K562 (cell line): ENCODE measurements around the gene CYSRT1. TPM values are rescaled to one million over a fixed set of nuclear protein-coding genes. Genes with fewer than 3 reads are reported as not detected.

Source experiments
- ASH1L ChIP-seq: fragments of 450-650 bp; IDR thresholded peaks from 2 replicates; pipeline ENCODE4 v1.6.1; 2018; ENCODE audit warnings: borderline replicate concordance, mild to moderate bottlenecking, low read depth; ENCODE audit not compliant: partially characterized antibody
- ATF2 ChIP-seq: sonication (generic); formaldehyde crosslinking; IDR thresholded peaks from 2 replicates; pipeline ENCODE4 v1.8.1; 2022; ENCODE audit warnings: missing genetic modification reagents
- BCLAF1 ChIP-seq, 2 experiments: fragments of 450-650 bp in 1 of 2; IDR thresholded peaks; 2 replicates each; pipeline ENCODE4 v1.6.1; 2011 to 2017; ENCODE audit warnings: low read depth in 2 of 2, antibody characterized with exemption in 1 of 2, borderline replicate concordance in 1 of 2, low read length in 1 of 2, mild to moderate bottlenecking in 1 of 2, mixed read lengths in 1 of 2; ENCODE audit not compliant: control insufficient read depth in 1 of 2
- BMI1 ChIP-seq: fragments of 150-350 bp; IDR thresholded peaks from 2 replicates; pipeline ENCODE4 v1.6.1; 2014; ENCODE audit warnings: low read length
- CBX3 ChIP-seq, 2 experiments: IDR thresholded peaks; 1 replicate in 1 of 2; 2 replicates in 1 of 2; pipeline ENCODE4 v1.6.1; 2012; ENCODE audit warnings: inconsistent platforms in 2 of 2, low read length in 2 of 2, borderline replicate concordance in 1 of 2, control low read depth in 1 of 2
- CBX8 ChIP-seq: fragments of 200-600 bp; sonication (generic); IDR thresholded peaks from 2 replicates; pipeline ENCODE4 v1.6.1; 2012; ENCODE audit warnings: borderline replicate concordance, mixed run types, low read depth, mild to moderate bottlenecking, moderate library complexity, mixed read lengths, low read length, control low read depth, inconsistent platforms; ENCODE audit not compliant: poor library complexity, severe bottlenecking; ENCODE audit errors: extremely low read depth
- EGR1 ChIP-seq: fragments of 450-650 bp; conservative IDR thresholded peaks from 2 replicates; pipeline ENCODE4 v1.6.1; 2017; ENCODE audit warnings: mild to moderate bottlenecking
- HMGXB4 ChIP-seq: sonication (generic); formaldehyde crosslinking; IDR thresholded peaks from 2 replicates; pipeline ENCODE4 v1.8.1; 2023; ENCODE audit warnings: mild to moderate bottlenecking, missing genetic modification reagents
- JUNB ChIP-seq: fragments of 450-650 bp; formaldehyde crosslinking; conservative IDR thresholded peaks from 2 replicates; pipeline ENCODE4 v1.4.0; 2020; ENCODE audit warnings: mild to moderate bottlenecking
- KDM4B ChIP-seq, 2 experiments: fragments of 450-650 bp in 1 of 2; sonication (generic) in 1 of 2; IDR thresholded peaks; 2 replicates each; pipeline ENCODE4 v1.6.1; 2016 to 2017; ENCODE audit warnings: borderline replicate concordance in 2 of 2, antibody characterized with exemption in 1 of 2, low read depth in 1 of 2, mild to moderate bottlenecking in 1 of 2
- MAFG ChIP-seq: fragments of 450-650 bp; conservative IDR thresholded peaks from 2 replicates; pipeline ENCODE4 v1.6.1; 2016; ENCODE audit warnings: missing genetic modification characterization, missing compliant biosample characterization
- NR0B1 ChIP-seq: fragments of 450-650 bp; IDR thresholded peaks from one replicate; pipeline ENCODE4 v1.6.1; 2018; ENCODE audit warnings: mild to moderate bottlenecking, moderate library complexity; ENCODE audit not compliant: partially characterized antibody
- RBM22 ChIP-seq: fragments of 200-400 bp; formaldehyde crosslinking; IDR thresholded peaks from 2 replicates; pipeline ENCODE4 v1.6.1; 2018; ENCODE audit warnings: low read length, low read depth; ENCODE audit not compliant: poor library complexity, severe bottlenecking
- ZFX ChIP-seq: sonication (generic); formaldehyde crosslinking; IDR thresholded peaks from 2 replicates; pipeline ENCODE4 v1.8.0; 2022; ENCODE audit warnings: mild to moderate bottlenecking, missing genetic modification reagents, moderate library complexity
- ZNF282 ChIP-seq: sonication (generic); formaldehyde crosslinking; IDR thresholded peaks from 2 replicates; pipeline ENCODE4 v1.8.1; 2023; ENCODE audit warnings: missing genetic modification reagents
- ZNF57 ChIP-seq: fragments of 450-650 bp; formaldehyde crosslinking; IDR thresholded peaks from 2 replicates; pipeline ENCODE4 v1.4.0; 2020; ENCODE audit warnings: mild to moderate bottlenecking, moderate library complexity
- polyA plus RNA-seq, 8 experiments: library from polyadenylated mRNA; depleted of rRNA in 4 of 8; stranded (reverse) in 5 of 8; unstranded in 3 of 8; fragments of >200 nt; fragmentation: Nextera tagmentation in 2 of 8; fragmentation: Illumina TruSeq in 1 of 8; extraction: Ambion mirVana in 2 of 8; extraction: Trizol in 1 of 8; gene quantifications; 2 replicates each; pipeline versions ENCODE4 v1.2.1 to v1.2.3, GENCODE V29; 2011 to 2014; ENCODE audit warnings: inconsistent platforms in 1 of 8, missing spikeins in 1 of 8
- total RNA-seq, 7 experiments: library from RNA; depleted of rRNA in 6 of 7; stranded (reverse); fragments of >200 nt in 6 of 7; fragmentation: Illumina TruSeq in 2 of 7; extraction: Trizol in 2 of 7; gene quantifications; 2 replicates each; pipeline versions ENCODE4 v1.2.1 to v1.2.3, GENCODE V29; 2011 to 2021; ENCODE audit warnings: low replicate concordance in 1 of 7

Gene CYSRT1
- total and polyA plus RNA-seq, 9 of the 15 experiments (the other 6 are each of a cell fraction or from before 2014, with no cell fraction given): 0.04 to 1.4 (median 0.42) TPM; not detected in 3

- TF ChIP-seq BCLAF1 (IDR thresholded peaks at IDR 0.05; ENCODE audit: borderline replicate concordance in 1 of 2, control insufficient read depth in 1 of 2, low read depth in 2 of 2, low read length in 1 of 2) (no peak), RBM22 (no peak), ATF2 (CRISPR knock-in tag) (no peak), ZNF57 (CRISPR knock-in tag) (no peak), ZFX (CRISPR knock-in tag) (no peak; the same call in 1 of the 2 replicates), BMI1 (no peak), HMGXB4 (CRISPR knock-in tag) (no peak), CBX3 (IDR thresholded peaks at IDR 0.05; ENCODE audit: borderline replicate concordance in 1 of 2, low read length in 2 of 2) (no peak), KDM4B (IDR thresholded peaks at IDR 0.05; ENCODE audit: borderline replicate concordance in 2 of 2, low read depth in 1 of 2) (no peak), JUNB (CRISPR knock-in tag) (no peak), EGR1 (no peak), ZNF282 (CRISPR knock-in tag) (no peak), ASH1L (no peak), MAFG (tag) (no peak), NR0B1 (no peak), CBX8 (no peak)
These were observed 2.3 kb downstream of the CYSRT1 start, which contains the start of gene RNF224 (continued) for GRCh38 chr9:137227054-137227852.
